Cardiac fibroblast (primary cell): ENCODE data around the gene XRCC6.
"Not testable (repeated sequence)": the region's sequence is repeated elsewhere in the genome, so short reads cannot be mapped to it uniquely, and the experiment has no call there.

Source experiments
- DNase-seq, 2 donors: peaks; one replicate each; pipeline versions ENCODE4 v3.0.0 to v3.0.0-alpha.2; 2010; ENCODE audit warnings: low read depth in 2 of 2
- H3K4me3 ChIP-seq, 2 donors: replicated peaks in 1 of 2; 1 replicate in 1 of 2; 2 replicates in 1 of 2; pipeline ENCODE4 v1.5.1; 2011; ENCODE audit warnings: low read depth in 2 of 2, low read length in 2 of 2, mild to moderate bottlenecking in 2 of 2, moderate library complexity in 1 of 2
- TF ChIP-seq, protein P1 (sequence below): IDR thresholded peaks from one replicate; pipeline ENCODE4 v1.5.1; 2011; ENCODE audit warnings: low read depth, mild to moderate bottlenecking, low read length, inconsistent platforms

The XRCC6 gene

DNA sequence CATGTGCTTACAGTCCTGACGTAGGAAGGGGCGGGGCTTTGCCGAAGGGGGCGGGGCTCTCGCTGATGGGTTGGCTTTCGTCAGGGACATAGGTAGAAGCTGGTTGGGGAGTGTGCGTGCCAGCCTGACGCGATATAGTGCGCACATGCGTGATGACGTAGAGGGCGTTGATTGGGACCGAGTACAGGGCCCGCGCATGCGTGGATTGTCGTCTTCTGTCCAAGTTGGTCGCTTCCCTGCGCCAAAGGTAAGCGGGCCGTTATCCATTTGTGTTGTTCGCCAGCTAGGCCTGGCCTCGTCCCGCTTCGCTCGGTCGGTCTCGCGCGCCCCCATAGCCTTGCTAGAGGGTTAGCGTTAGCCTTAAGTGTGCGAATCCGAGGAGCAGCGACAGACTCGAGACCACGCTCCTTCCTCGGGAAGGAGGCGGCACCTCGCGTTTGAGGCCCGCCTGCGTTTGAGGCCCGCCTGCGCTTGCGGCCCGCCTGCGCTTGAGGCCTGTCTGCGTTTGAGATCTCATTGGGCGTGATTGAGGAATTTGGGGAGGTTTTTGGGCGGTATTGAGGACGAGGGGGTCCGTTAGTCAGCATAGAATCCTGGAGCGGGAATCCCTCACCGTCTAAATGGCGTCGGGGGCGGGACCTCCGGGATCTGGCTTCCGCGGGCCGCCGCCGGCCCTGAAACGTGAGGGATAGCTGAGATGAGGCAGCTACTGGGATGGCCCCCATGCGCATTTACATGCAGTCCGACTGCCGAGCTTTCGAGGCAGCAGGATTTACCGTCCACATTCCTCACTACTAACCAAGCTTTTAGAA lies at the start of gene XRCC6:
XRCC6 (plus strand) TSS at position 197 of the 812 bp plus-strand sequence. CDS start 710 bp downstream, outside the sequence.
- peak; percentile 100 for DNase-seq
- H3K4me3 ChIP-seq = peak within 1 kb of the TSS; percentile 96 to 100
- TF ChIP-seq, protein P1, sequence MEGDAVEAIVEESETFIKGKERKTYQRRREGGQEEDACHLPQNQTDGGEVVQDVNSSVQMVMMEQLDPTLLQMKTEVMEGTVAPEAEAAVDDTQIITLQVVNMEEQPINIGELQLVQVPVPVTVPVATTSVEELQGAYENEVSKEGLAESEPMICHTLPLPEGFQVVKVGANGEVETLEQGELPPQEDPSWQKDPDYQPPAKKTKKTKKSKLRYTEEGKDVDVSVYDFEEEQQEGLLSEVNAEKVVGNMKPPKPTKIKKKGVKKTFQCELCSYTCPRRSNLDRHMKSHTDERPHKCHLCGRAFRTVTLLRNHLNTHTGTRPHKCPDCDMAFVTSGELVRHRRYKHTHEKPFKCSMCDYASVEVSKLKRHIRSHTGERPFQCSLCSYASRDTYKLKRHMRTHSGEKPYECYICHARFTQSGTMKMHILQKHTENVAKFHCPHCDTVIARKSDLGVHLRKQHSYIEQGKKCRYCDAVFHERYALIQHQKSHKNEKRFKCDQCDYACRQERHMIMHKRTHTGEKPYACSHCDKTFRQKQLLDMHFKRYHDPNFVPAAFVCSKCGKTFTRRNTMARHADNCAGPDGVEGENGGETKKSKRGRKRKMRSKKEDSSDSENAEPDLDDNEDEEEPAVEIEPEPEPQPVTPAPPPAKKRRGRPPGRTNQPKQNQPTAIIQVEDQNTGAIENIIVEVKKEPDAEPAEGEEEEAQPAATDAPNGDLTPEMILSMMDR = no peak

DNA sequence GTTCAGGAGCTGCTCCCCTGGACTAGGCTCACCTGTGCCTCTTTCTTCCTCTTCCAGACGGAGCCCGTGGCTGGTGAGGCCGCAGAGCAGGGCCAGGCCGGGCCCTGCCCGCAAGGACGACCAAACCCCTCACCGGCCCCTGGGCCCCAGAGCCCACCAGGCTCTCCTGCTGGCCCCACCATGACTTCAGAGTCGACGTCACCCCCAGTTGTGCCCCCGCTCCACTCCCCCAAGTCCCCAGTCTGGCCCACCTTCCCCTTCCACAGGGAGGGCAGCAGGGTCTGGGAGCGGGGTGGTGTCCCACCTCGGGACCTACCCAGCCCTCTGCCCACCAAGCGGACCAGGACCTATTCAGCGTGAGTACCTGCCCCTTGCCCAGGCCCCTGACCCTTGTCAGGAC lies 49.3 kb upstream of the XRCC6 start:
- TF ChIP-seq, protein P1 = no peak
- no peak for DNase-seq
- no peak overlapping the region for H3K4me3 ChIP-seq

DNA sequence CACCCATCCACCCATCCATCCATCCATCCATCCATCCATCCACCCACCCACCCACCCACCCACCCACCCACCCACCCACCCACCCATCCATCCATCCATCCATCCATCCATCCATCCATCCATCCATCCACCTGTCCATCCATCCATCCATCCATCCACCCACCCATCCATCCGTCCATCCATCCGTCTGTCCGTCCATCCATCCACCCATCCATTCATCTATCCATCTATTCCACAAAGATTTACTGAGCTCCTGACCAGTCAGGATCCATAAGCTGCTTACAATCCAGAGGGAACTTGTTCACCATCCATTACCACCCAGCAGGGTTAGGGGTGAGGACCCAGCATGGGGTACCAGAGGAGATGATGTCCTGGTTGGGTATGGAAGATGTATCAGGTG lies 48.8 kb upstream of the XRCC6 start:
- DNase-seq, H3K4me3 ChIP-seq: not testable (repeated sequence)

DNA sequence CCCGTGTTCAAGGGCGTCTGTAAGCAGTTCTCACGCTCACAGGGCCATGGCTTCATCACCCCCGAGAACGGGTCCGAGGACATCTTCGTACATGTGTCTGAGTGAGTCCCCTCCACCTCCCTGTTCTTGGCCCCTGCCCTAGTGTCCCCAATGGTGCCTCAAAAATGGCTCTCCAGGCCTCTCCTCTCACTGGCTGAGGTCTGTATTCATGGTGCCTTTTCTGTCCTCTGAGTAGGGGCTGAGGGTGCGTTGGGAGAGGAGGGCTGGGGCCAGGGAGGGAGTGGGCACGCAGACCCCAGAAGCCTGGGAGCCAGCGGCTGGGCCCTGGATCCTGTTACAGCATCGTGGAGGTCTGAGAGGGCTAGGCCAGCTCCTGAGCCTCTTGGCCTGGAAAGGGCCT lies 47.4 kb upstream of the XRCC6 start:
- H3K4me3 ChIP-seq = no peak overlapping the region
- TF ChIP-seq, protein P1 = no peak
- no peak for DNase-seq

DNA sequence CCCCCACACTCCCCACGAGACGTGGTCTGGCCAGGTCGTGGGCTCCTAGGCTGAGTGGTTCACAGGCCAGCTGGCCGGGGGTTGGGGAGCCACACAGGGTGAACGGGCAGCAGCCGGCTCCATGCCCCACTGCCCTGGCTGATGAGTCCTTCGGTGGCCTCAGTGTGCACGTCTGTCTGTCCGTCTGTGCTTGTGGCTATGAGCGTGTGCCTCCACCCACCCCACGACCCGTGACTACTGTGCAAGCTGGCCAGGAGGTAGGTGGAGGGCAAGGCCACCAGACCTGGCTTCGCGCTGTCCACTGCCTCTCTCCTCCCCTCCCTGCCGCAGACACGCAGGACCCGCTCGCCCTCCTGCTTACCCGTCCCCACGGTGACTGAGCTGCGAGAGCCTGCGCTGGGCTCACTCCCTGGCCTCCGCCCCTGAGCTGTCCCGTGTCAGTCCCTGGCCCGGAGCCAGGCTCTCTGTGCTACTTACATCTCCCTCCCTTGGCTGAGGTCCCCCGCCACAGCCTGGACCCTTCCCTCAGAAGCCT lies 46.2 kb upstream of the XRCC6 start:
- no peak overlapping the region for H3K4me3 ChIP-seq
- peak; percentile 33 to 49 for DNase-seq
- TF ChIP-seq, protein P1 = no peak

DNA sequence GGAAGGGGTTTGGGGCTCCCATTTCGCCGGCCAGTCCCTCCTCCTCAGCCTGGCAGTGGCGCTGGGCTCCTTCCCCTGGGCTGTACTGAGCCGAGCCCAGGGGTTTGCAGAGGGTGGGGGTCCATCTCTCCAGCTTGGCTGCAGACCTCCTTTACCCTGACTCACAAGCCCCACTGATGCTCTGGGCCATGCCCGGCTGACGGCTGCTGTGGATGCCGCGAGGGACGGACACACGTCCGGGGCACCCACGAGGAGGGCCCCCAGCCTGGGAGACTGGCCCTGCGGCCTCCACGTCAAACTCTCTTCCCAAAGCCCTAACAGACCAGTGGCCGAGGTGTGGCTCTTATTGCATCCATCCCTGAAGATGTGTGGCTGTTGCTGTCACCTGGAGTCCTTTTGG lies 45.6 kb upstream of the XRCC6 start:
- TF ChIP-seq, protein P1 = no peak
- no peak for DNase-seq
- no peak overlapping the region for H3K4me3 ChIP-seq

DNA sequence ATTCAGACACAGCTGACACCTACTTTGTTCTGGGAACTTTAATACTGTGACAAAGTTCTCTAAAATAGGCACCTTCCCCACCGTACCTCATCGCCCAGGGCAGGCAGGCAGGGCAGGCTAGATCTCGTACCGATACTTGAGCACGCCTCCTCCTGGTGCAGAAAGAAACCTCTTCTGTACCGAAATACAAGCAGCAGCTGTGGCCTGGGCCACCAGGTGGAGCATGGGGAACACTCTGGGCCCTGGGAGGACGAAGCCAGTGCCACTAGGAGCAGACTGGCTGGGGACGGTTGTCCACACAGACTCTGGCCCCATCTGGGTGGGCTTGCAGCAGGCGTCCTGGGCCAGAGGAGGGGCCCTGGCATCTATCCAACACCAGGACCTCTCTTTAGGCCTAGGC lies 44.2 kb upstream of the XRCC6 start:
- H3K4me3 ChIP-seq = no peak overlapping the region
- TF ChIP-seq, protein P1 = peak; percentile 61
- peak; percentile 58 to 60 for DNase-seq
